Kidney epithelial cell (primary cell): ENCODE results near the gene GAB3. TPM values are rescaled to one million over a fixed set of nuclear protein-coding genes. Genes with fewer than 3 reads are reported as not detected.

Source experiments
- DNase-seq: peaks from one replicate; pipeline ENCODE4 v3.0.0-alpha.2; 2010; ENCODE audit warnings: low read depth
- H3K27me3 ChIP-seq: 2 replicates; pipeline ENCODE4 v1.6.0; 2011; ENCODE audit warnings: low read length; ENCODE audit not compliant: control insufficient read depth, insufficient read depth
- H3K36me3 ChIP-seq: 2 replicates; pipeline ENCODE4 v1.5.1; 2011; ENCODE audit warnings: low read length; ENCODE audit not compliant: control insufficient read depth, insufficient read depth
- H3K4me3 ChIP-seq: 2 replicates; pipeline ENCODE4 v1.5.1; 2011; ENCODE audit warnings: low read depth, mild to moderate bottlenecking, control low read depth, low read length
- CTCF ChIP-seq: IDR thresholded peaks from 2 replicates; pipeline ENCODE4 v1.5.1; 2011; ENCODE audit warnings: mild to moderate bottlenecking, moderate library complexity, low read length, control low read depth, inconsistent platforms; ENCODE audit not compliant: insufficient read depth, poor library complexity, severe bottlenecking
- total RNA-seq: library from RNA; depleted of rRNA; stranded (reverse); fragments of >200 nt; gene quantifications from 2 replicates; pipeline ENCODE4 v1.2.3, GENCODE V29; 2015

The GAB3 gene
- total RNA-seq, 1 donor from 2014 or later: 0.42 TPM

GRCh38 chrX:154715825-154716224, 35.1 kb downstream of the GAB3 start:
- Histone ChIP-seq H3K36me3 (no peaks in the 10 kb centered on the region), H3K27me3 (no peaks in the 10 kb centered on the region), H3K4me3 (no peak overlapping the region)
- TF ChIP-seq CTCF: no peak
- no peak for DNase-seq

GRCh38 chrX:154714925-154715324, 36.0 kb downstream of the GAB3 start:
- Histone ChIP-seq H3K36me3 (no peaks in the 10 kb centered on the region), H3K27me3 (no peaks in the 10 kb centered on the region), H3K4me3 (no peak overlapping the region)
- DNase-seq: no peak
- TF ChIP-seq CTCF: peak; percentile 70

GRCh38 chrX:154712781-154713740, 37.8 kb downstream of the GAB3 start:
- TF ChIP-seq CTCF: no peak
- H3K36me3 ChIP-seq: no peaks in the 10 kb centered on the region
- DNase-seq: no peak
- no peaks in the 10 kb centered on the region for H3K27me3 ChIP-seq
- no peak overlapping the region for H3K4me3 ChIP-seq

- no peaks in the 10 kb centered on the region for H3K27me3 ChIP-seq
- H3K36me3 ChIP-seq: no peaks in the 10 kb centered on the region
- no peak overlapping the region for H3K4me3 ChIP-seq
- DNase-seq: no peak
- TF ChIP-seq CTCF: no peak
Observed at GRCh38 chrX:154711264-154711663, 39.6 kb downstream of the GAB3 start.

- no peaks in the 10 kb centered on the region for H3K36me3 ChIP-seq
- TF ChIP-seq CTCF: no peak
- DNase-seq: no peak
- no peak overlapping the region for H3K4me3 ChIP-seq
- no peaks in the 10 kb centered on the region for H3K27me3 ChIP-seq
Observed at GRCh38 chrX:154710309-154710708, 40.6 kb downstream of the GAB3 start.
